Measurements from ENCODE around the gene LDB2.

LDB2 gene

DNA sequence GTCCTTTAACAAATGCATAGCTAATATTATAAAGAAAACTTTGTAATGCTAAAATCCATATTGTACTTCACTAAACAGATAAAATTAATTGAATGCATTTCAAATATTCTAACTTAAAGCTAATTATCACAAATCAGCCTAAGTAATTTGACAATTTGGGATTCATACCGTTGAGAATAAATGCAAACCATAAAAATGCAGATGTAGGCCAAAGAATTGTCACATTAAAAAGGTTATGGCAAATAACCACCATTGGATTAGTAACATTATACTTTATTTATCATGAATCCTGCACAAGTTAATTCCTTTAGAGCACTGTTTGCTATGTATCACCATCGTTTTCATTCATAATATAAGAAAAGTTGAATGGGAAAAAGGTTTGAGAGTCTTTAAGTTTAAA, 301.0 kb downstream of the LDB2 start:
- no peak overlapping the region for H3K27ac ChIP-seq
- ChIA-PET CTCF (no interaction called here), POLR2A (ENCODE audit: low non-redundant PET) (no interaction called here)
- DNase-seq (ENCODE audit: low spot score): no peak
- TF ChIP-seq, protein P1, sequence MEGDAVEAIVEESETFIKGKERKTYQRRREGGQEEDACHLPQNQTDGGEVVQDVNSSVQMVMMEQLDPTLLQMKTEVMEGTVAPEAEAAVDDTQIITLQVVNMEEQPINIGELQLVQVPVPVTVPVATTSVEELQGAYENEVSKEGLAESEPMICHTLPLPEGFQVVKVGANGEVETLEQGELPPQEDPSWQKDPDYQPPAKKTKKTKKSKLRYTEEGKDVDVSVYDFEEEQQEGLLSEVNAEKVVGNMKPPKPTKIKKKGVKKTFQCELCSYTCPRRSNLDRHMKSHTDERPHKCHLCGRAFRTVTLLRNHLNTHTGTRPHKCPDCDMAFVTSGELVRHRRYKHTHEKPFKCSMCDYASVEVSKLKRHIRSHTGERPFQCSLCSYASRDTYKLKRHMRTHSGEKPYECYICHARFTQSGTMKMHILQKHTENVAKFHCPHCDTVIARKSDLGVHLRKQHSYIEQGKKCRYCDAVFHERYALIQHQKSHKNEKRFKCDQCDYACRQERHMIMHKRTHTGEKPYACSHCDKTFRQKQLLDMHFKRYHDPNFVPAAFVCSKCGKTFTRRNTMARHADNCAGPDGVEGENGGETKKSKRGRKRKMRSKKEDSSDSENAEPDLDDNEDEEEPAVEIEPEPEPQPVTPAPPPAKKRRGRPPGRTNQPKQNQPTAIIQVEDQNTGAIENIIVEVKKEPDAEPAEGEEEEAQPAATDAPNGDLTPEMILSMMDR (conservative IDR thresholded peaks at IDR 0.05; ENCODE audit: low read depth): no peak

DNA sequence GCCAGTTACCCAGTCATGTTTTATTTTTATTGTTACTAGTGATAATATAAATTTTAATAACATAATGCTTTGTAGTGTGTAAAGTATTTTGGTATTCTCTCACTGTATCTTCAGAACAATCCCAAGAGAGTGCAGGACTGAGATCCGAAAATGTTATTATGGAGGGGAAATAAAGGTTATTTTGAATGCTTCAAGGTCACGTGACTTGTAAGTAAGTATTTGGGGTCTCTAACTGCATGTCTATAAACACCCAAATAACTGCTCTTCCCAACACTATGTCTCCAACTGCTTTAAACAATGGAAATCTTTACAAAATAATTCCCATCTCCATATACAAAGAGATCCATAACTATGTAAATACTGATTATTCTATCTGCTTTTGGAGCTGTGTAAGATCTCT, 302.2 kb downstream of the LDB2 start:
- CTCF ChIA-PET: no interaction called here
- H3K27ac ChIP-seq: no peak overlapping the region
- DNase-seq (ENCODE audit: low spot score): no peak
- POLR2A ChIA-PET (ENCODE audit: low non-redundant PET): no interaction called here
- TF ChIP-seq, protein P1 (conservative IDR thresholded peaks at IDR 0.05; ENCODE audit: low read depth): no peak

DNA sequence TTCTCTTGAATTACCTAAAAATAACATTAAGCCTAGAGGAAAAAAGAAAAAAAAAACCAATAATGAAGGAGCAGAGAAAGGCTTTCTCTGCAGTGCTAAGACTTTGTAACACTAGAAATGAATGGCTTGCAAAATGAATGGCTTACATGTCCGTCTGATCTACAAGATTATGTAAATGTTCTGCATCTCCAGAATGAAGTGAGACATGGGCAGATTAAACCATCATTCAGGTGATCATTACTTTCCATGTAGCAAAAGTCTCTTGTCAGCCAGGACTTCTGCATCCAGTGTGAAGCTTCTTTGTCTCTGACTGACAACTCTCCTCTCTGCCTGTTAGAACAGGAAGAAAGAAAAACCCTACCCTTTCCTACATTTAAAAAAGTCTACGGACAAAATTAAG, 304.3 kb downstream of the LDB2 start:
- no peak overlapping the region for H3K27ac ChIP-seq
- DNase-seq (ENCODE audit: low spot score): no peak
- POLR2A ChIA-PET (ENCODE audit: low non-redundant PET): no interaction called here
- CTCF ChIA-PET: no interaction called here
- TF ChIP-seq, protein P1 (conservative IDR thresholded peaks at IDR 0.05; ENCODE audit: low read depth): no peak

DNA sequence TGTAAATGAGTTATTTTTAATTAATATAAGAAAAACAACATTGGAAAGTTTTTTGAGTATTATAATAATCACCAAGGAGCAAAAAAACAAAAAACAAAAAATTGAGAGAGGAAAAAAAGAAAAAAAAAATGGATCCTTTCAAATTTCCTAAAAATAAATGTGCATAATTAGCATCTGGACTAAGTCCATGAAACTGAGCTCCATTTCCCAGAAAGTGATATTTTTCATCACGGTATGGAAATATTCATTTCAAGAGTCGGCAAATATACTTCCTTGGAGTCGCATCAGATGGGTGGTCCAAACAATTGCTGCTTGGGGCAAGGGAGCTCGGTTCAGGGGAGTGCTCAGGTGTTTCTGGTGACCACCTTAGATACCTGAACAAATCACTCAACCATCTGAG, 305.1 kb downstream of the LDB2 start:
- no peak for DNase-seq (ENCODE audit: low spot score)
- TF ChIP-seq, protein P1 (conservative IDR thresholded peaks at IDR 0.05; ENCODE audit: low read depth): no peak
- CTCF ChIA-PET: no interaction called here
- no peak overlapping the region for H3K27ac ChIP-seq
- POLR2A ChIA-PET (ENCODE audit: low non-redundant PET): no interaction called here

DNA sequence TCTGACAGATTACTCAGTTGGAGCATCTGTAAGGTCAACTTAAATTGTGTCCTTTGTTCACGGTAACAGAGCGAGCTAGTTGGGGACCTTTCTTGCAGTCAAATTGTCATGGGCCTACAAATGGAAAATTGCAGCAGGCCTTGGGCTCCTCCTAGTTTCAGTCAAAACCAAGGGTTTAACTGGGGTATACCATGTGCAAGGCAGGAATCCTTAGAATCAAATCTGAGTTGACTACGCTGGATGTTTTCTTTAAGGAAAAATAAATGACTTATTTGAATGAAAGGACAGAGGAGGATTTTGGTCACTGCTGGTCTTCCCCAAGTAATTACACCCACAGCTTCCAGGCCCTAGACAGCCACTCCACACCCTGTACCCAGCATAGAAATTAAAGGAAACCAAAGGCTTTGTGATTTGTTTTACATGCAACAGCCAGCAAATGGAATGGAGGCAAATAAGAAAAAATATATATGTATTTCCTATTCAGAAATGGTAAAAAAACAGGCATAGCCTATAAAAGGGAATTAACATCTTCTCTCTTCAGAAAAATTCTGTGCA, 307.1 kb downstream of the LDB2 start:
- CTCF ChIA-PET: no interaction called here
- no peak for DNase-seq (ENCODE audit: low spot score)
- TF ChIP-seq, protein P1 (conservative IDR thresholded peaks at IDR 0.05; ENCODE audit: low read depth): no peak
- H3K27ac ChIP-seq: no peak overlapping the region
- POLR2A ChIA-PET (ENCODE audit: low non-redundant PET): no interaction called here

DNA sequence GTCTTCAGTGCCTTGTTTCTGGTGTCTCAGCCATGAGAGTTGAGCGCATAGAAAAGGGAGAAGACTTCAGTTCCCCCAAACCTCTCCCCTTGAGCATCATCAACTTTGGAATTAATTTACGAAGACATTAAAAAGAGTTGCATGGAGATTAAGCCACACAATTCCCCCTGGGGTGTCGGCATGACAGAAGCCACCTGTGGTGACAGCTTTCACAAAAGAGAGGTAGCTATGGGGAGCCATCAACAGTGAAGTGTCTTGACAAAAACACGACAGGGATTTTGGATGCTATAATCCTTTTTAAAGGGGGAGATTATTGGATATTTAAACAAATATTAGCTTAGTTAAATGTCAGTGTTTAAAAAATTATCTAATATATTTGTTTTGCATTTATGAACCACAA, 307.6 kb downstream of the LDB2 start:
- H3K27ac ChIP-seq: no peak overlapping the region
- DNase-seq (ENCODE audit: low spot score): no peak
- ChIA-PET POLR2A (ENCODE audit: low non-redundant PET) (no interaction called here), CTCF (no interaction called here)
- TF ChIP-seq, protein P1 (conservative IDR thresholded peaks at IDR 0.05; ENCODE audit: low read depth): no peak

DNA sequence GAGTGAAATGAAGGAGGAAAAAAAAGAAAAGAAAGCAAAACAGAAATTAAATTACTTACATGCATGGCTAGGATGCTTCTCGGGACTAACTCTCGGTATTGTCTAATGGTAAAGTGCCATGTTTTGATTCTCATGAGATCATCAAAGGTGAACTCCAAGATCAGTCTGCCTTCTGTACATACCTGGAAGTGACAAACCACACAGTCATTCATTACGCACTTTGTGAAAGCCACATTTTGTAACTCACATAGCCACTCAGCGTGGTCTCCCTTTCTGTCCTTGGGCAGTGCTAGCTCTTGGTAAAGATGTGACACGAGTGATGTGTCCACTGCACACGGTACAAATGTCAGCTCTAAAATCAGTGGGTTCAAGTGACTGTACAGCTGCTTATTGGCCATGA, 309.8 kb downstream of the LDB2 start:
- TF ChIP-seq, protein P1 (conservative IDR thresholded peaks at IDR 0.05; ENCODE audit: low read depth): no peak
- POLR2A ChIA-PET (ENCODE audit: low non-redundant PET): no interaction called here
- CTCF ChIA-PET: no interaction called here
- no peak for DNase-seq (ENCODE audit: low spot score)
- H3K27ac ChIP-seq: no peak overlapping the region
